DMS153 treated with DMSO at 0.1 percent for 48 hours (cell line): Measurements from ENCODE around the gene SUPT20HL2.
"Not testable (repeated sequence)": the region's sequence is repeated elsewhere in the genome, so short reads cannot be mapped to it uniquely, and the experiment has no call there.

Source experiments
- DNase-seq: peaks from one replicate; lab custom pipeline; 2025; ENCODE audit not compliant: unreplicated experiment; lab: John Stamatoyannopoulos, UW

SUPT20HL2 gene

GRCh38 chrX:24310916-24311315, 3.0 kb downstream of the SUPT20HL2 start:
- not testable (repeated sequence) for DNase-seq

GRCh38 chrX:24309580-24310374, 4.1 kb downstream of the SUPT20HL2 start:
- not testable (repeated sequence) for DNase-seq

- not testable (repeated sequence) for DNase-seq
These were observed 5.1 kb downstream of the SUPT20HL2 start for GRCh38 chrX:24308803-24309202.

- DNase-seq, result no peak
These were observed 7.4 kb downstream of the SUPT20HL2 start for GRCh38 chrX:24306440-24306839.

- no peak for DNase-seq
These were observed 8.0 kb downstream of the SUPT20HL2 start for GRCh38 chrX:24305905-24306304.

- no peak for DNase-seq
These were observed 12.1 kb downstream of the SUPT20HL2 start for GRCh38 chrX:24301806-24302205.

GRCh38 chrX:24301060-24301459, 12.8 kb downstream of the SUPT20HL2 start:
- DNase-seq, result no peak

- DNase-seq, result no peak
These were observed 15.7 kb downstream of the SUPT20HL2 start for GRCh38 chrX:24298191-24298590.

DNA sequence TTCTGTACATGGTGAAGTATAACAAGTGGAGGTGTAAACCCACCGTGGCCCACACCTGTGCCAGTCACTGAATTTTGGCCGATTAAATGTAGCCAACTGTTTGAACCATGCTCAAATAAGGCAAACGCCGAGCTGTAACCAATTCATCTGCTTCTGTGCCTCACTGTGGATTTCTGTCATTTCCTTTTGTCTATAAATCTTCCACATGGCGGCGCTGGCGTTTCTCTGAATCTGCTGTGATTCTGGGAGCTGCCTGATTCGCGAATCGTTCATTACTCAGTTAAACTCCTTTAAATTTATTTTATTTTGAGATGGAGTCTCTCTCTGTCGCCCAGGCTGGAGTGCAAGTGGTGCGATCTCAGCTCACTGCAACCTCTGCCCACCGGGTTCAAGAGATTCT, 19.2 kb downstream of the SUPT20HL2 start:
- no peak for DNase-seq

- no peak for DNase-seq
These were observed 20.5 kb downstream of the SUPT20HL2 start for GRCh38 chrX:24293412-24293811.

DNA sequence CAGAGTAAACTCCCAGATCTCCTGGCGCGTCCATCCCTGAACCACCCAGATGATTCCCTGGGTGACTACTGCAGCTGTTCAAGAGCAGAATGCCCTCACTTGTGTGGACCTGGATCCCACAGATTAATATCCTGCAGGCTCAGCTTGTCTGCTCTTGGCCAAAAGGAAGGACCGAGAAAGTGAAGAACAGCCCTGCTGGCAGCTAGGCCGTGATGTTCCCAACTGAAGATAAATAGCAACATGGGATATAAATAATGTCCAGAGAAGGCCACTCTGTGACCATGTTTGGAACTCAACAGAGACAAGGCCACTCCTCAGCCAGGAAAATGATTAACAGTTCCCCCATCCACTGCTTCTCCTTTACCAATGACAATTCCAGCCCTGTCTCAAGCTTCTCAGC, 21.5 kb downstream of the SUPT20HL2 start:
- no peak for DNase-seq

DNA sequence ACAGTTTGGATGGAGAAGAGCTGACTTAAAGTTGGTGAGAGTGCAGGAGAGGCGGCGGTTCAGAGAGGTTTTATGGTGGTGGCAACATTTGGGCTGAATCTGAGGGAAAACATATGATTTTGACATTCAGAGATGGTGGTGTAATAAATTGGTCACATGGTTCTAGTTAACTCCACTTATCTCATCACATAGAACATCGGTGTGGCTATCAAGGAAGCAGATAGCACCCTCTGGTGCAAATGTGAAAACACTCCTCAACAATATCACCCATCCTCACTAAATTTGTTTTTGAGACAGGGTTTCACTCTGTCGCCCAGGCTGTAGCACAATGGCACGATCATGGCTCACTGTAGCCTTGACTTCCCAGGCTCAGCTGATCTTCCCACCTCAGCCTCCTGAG, 28.8 kb downstream of the SUPT20HL2 start:
- DNase-seq, result no peak

- DNase-seq, result no peak
These were observed 30.6 kb downstream of the SUPT20HL2 start for GRCh38 chrX:24283127-24283794.

DNA sequence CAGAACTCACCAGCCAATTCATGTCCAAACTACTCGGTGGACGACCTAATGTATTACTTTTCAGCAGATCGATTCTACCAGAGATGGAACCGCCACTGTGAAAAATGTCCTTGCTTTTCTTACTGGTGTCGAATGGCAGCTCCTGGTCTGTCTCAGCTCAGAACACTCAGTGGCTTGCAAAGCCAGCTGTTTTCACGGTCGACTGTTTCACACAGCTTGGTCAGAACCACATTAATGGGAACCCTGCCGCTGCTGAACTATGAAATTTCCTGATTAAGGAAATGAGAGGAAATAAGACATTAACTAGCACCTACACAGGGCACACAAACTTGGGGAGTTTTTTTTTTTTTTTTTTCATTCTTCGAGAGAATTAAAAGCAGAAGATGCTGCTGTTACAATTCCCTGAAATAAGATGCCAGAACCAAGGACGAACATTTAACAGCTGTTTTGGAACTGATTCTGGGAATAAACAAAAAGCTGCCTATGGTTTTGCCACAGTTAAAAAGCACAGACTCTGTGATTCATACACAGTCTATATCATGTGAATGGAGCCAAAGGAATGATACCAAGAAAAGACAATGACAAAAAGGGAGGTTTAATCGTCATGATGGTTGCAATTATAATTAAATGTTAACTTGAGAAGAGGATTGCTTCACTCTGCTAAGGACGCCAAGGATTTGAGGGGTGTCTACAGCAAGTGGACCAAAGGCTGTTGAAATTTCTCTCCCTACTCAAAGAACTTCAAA, 31.3 kb downstream of the SUPT20HL2 start:
- DNase-seq, result no peak

GRCh38 chrX:24277405-24277804, 36.5 kb downstream of the SUPT20HL2 start:
- DNase-seq, result no peak

- no peak for DNase-seq
These were observed 37.9 kb downstream of the SUPT20HL2 start for GRCh38 chrX:24276015-24276414.

GRCh38 chrX:24271262-24271661, 42.6 kb downstream of the SUPT20HL2 start:
- no peak for DNase-seq

DNA sequence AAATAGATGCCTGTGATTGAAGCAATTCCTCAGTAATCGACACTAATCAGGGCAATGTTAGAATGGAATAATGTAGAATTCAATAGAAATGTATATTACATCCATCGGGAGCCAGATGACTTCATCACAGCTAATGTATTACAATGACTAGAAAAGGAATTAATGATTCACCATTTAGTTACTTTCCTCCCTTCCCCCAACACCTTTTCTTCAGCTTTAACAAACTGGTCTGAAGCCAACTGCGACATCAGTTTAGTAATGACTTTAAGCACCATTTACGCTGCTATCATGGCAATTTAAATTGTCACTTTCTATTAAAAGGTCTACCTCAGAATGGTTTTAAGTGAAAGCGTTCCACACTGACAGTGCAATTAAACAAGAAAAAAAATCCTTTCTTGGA, 45.1 kb downstream of the SUPT20HL2 start:
- no peak for DNase-seq

GRCh38 chrX:24266996-24267395, 46.9 kb downstream of the SUPT20HL2 start:
- no peak for DNase-seq

GRCh38 chrX:24264383-24264782, 49.5 kb downstream of the SUPT20HL2 start:
- DNase-seq, result no peak

DNA sequence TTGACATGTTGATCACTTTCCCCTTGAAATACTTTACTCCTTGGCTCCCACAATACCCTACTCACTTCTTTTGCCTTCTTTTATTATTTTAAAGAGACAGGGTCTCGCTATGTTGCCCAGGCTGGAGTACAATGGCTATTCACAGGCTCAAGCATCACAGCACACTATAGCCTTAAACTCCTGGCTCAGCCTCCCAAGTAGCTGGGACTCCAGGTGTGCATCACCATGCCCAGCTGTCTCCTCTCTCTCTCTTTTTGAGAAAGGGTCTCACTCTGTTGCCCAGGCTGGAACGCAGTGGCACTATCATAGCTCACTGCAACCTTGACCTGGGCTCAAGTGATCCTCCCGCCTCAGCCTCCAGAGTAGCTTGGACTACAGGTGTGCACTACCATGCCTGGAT, 51.6 kb downstream of the SUPT20HL2 start:
- DNase-seq, result no peak
